Osteocyte (in vitro differentiated cells): ENCODE measurements around the gene EEF1A1. TPM values are rescaled to one million over a fixed set of nuclear protein-coding genes. Genes with fewer than 3 reads are reported as not detected.
A peak's percentile ranks its signal among the peaks of the same experiment; 100 is the strongest.

Source experiments
- DNase-seq: peaks from one replicate; pipeline ENCODE4 v3.0.0; 2021; ENCODE audit warnings: mixed read lengths; ENCODE audit not compliant: unreplicated experiment; ENCODE audit errors: extremely low spot score
- H3K27ac Mint-ChIP-seq: one replicate; pipeline ENCODE4 v1.8.0; 2021; ENCODE audit warnings: mild to moderate bottlenecking, mixed read lengths; ENCODE audit not compliant: unreplicated experiment
- H3K27me3 Mint-ChIP-seq: one replicate; pipeline ENCODE4 v1.8.0; 2021; ENCODE audit warnings: mixed read lengths; ENCODE audit not compliant: unreplicated experiment
- H3K36me3 Mint-ChIP-seq: one replicate; pipeline ENCODE4 v1.8.0; 2021; ENCODE audit warnings: mixed read lengths; ENCODE audit not compliant: unreplicated experiment
- H3K4me1 Mint-ChIP-seq: one replicate; pipeline ENCODE4 v1.8.0; 2021; ENCODE audit warnings: mixed read lengths; ENCODE audit not compliant: unreplicated experiment
- H3K4me3 Mint-ChIP-seq: one replicate; pipeline ENCODE4 v1.8.0; 2021; ENCODE audit warnings: mild to moderate bottlenecking, moderate library complexity, mixed read lengths; ENCODE audit not compliant: unreplicated experiment
- H3K9me3 Mint-ChIP-seq: one replicate; pipeline ENCODE4 v1.8.0; 2021; ENCODE audit warnings: mixed read lengths; ENCODE audit not compliant: unreplicated experiment
- CTCF ChIP-seq: fragments of 200-600 bp; sonication (generic); IDR thresholded peaks from 2 replicates; pipeline ENCODE4 v1.5.0; 2021; ENCODE audit warnings: antibody characterized with exemption, mild to moderate bottlenecking, moderate library complexity
- total RNA-seq: library from RNA; stranded (reverse); gene quantifications from 2 replicates; pipeline ENCODE4 v1.2.1, GENCODE V29; 2021

The EEF1A1 gene
- total RNA-seq, 1 donor from 2014 or later: 10,441 TPM

- H3K27ac Mint-ChIP-seq: no peak overlapping the region
- H3K36me3 Mint-ChIP-seq: no peaks in the 10 kb centered on the region
- H3K9me3 Mint-ChIP-seq: no peaks in the 10 kb centered on the region
- no peaks in the 10 kb centered on the region for H3K27me3 Mint-ChIP-seq
- DNase-seq: no peak
- H3K4me3 Mint-ChIP-seq: no peak overlapping the region
- H3K4me1 Mint-ChIP-seq: peaks cover 4% of the 10 kb centered on the region
- no peak for TF ChIP-seq CTCF
Measured at GRCh38 chr6:73532293-73532692, 11.5 kb upstream of the EEF1A1 start.

GRCh38 chr6:73528897-73529296, 8.1 kb upstream of the EEF1A1 start:
- Mint-ChIP-seq H3K4me1 (peaks cover 6% of the 10 kb centered on the region), H3K27me3 (no peaks in the 10 kb centered on the region), H3K27ac (no peak overlapping the region), H3K36me3 (no peaks in the 10 kb centered on the region), H3K4me3 (no peak overlapping the region), H3K9me3 (no peaks in the 10 kb centered on the region)
- TF ChIP-seq CTCF: no peak
- DNase-seq: peak; percentile 21

GRCh38 chr6:73525546-73526330, 4.9 kb upstream of the EEF1A1 start:
- H3K36me3 Mint-ChIP-seq: peaks cover 2% of the 10 kb centered on the region
- no peak for TF ChIP-seq CTCF
- H3K4me3 Mint-ChIP-seq: no peak overlapping the region
- H3K9me3 Mint-ChIP-seq: no peaks in the 10 kb centered on the region
- no peak for DNase-seq
- no peaks in the 10 kb centered on the region for H3K27me3 Mint-ChIP-seq
- no peak overlapping the region for H3K27ac Mint-ChIP-seq
- H3K4me1 Mint-ChIP-seq: peaks cover 18% of the 10 kb centered on the region

- peak overlapping the region; percentile 99 for H3K27ac Mint-ChIP-seq
- TF ChIP-seq CTCF: no peak
- DNase-seq: peak; percentile 84
- peak overlapping the region; percentile 18 for H3K4me3 Mint-ChIP-seq
- no peaks in the 10 kb centered on the region for H3K9me3 Mint-ChIP-seq
- no peaks in the 10 kb centered on the region for H3K27me3 Mint-ChIP-seq
- H3K4me1 Mint-ChIP-seq: peaks cover 30% of the 10 kb centered on the region
- H3K36me3 Mint-ChIP-seq: peaks cover 21% of the 10 kb centered on the region
Measured at GRCh38 chr6:73523434-73524123, 2.7 kb upstream of the EEF1A1 start.

- Mint-ChIP-seq H3K36me3 (peaks cover 40% of the 10 kb centered on the region), H3K27ac (peak overlapping the region; percentile 99)
Measured at GRCh38 chr6:73521351-73521985, 636 bp upstream of the EEF1A1 start.

More at GRCh38 chr6:73521351-73521985, 636 bp upstream of the EEF1A1 start:
- no peak for TF ChIP-seq CTCF
- Mint-ChIP-seq H3K4me1 (peaks cover 49% of the 10 kb centered on the region), H3K4me3 (peak overlapping the region; percentile 95), H3K27me3 (no peaks in the 10 kb centered on the region), H3K9me3 (no peaks in the 10 kb centered on the region)
- peak; percentile 92 for DNase-seq
